ENCODE results near the gene AADACL4. TPM values are rescaled to one million over a fixed set of nuclear protein-coding genes. Genes with fewer than 3 reads are reported as not detected.

The AADACL4 gene
- total and polyA plus RNA-seq, 9 of the 15 experiments (the other 6 are each of a cell fraction or from before 2014, with no cell fraction given) = not detected

GRCh38 chr1:12658531-12659453, 14.9 kb downstream of the AADACL4 start:
- ATAC-seq (peak; percentile 74), FAIRE-seq (peak; percentile 94), DNase-seq (ENCODE audit: extremely low read depth in 1 of 4, low spot score in 3 of 4) (peak; percentile 94 to 98 (median 96))
- Histone ChIP-seq H3K9ac (ENCODE audit: insufficient read depth in 1 of 2, low read depth in 2 of 2, low read length in 2 of 2) (no peak overlapping the region), H3K27me3 (ENCODE audit: control insufficient read depth in 2 of 2, insufficient read depth in 2 of 2, low read length in 2 of 2) (no peaks in the 10 kb centered on the region), H2AFZ (ENCODE audit: low read depth, low read length) (peak overlapping the region; percentile 78), H3K4me2 (ENCODE audit: insufficient read depth, low read length) (peak overlapping the region; percentile 64), H3K79me2 (ENCODE audit: control insufficient read depth, insufficient read depth, low read length) (peaks cover 40% of the 10 kb centered on the region), H3K4me1 (replicated peaks in 1 of 2; ENCODE audit: control insufficient read depth in 2 of 2, insufficient read depth in 2 of 2, low read length in 2 of 2) (peaks cover 10 to 18% of the 10 kb centered on the region in 2 experiments), H3K4me3 (no peak overlapping the region), H3K27ac (ENCODE audit: extremely low read depth, low read depth, low read length) (no peak overlapping the region), H3K9me3 (replicated peaks; ENCODE audit: control insufficient read depth, insufficient read depth, low read depth, low read length) (peaks cover 3% of the 10 kb centered on the region; the same call in 1 of the 2 replicates), H3K9me1 (ENCODE audit: control insufficient read depth, insufficient read depth, low read length) (no peaks in the 10 kb centered on the region), H3K36me3 (ENCODE audit: control insufficient read depth, insufficient read depth, low read length) (peaks cover 14% of the 10 kb centered on the region; the same call in 1 of the 3 replicates), H4K20me1 (replicated peaks; ENCODE audit: control insufficient read depth, insufficient read depth, low read length) (no peaks in the 10 kb centered on the region)
- intact Hi-C loops (cut with micrococcal nuclease) = loop anchor here (1.0 to 5.0 kb wide), 3 partner anchors 344 to 531 kb away; no protein-coding TSS in a partner anchor
- ChIA-PET CTCF (ENCODE audit: low intra/inter-chr PET ratio) (interaction anchor here (0.6 to 6.0 kb wide), 6 partner anchors 253 to 387 kb away, joined by 3 to 38 read pairs (median 6); no protein-coding TSS in a partner anchor), POLR2A (interaction anchor here (0.7 to 1.9 kb wide), 6 partner anchors 9 to 786 kb away, joined by 3 to 5 read pairs (median 4); no protein-coding TSS in a partner anchor)
- no TSS peak for BruUV-seq (replicated peaks)
- in situ Hi-C loops (cut with MboI) = loop anchor here (10.0 kb wide), 1 partner anchor 534 kb away; no protein-coding TSS in a partner anchor
- 33% methylated on average over 23 of the region's 23 CpGs for WGBS (ENCODE audit: insufficient coverage, low coverage, missing lambda C conversion rate)
- TF ChIP-seq RBM34 (IDR thresholded peaks at IDR 0.05; ENCODE audit: borderline replicate concordance, insufficient read depth, low read length) (no peak), SFPQ (IDR thresholded peaks at IDR 0.05; ENCODE audit: low read depth, low read length) (no peak), CTCF (IDR thresholded peaks at IDR 0.05 in 2 of 3, conservative IDR thresholded peaks at IDR 0.05 in 1 of 3; ENCODE audit: insufficient read depth in 2 of 3, low read depth in 1 of 3, low read length in 3 of 3) (peak; percentile 90 to 98 (median 98)), NONO (IDR thresholded peaks at IDR 0.05; ENCODE audit: low read depth in 2 of 2, low read length in 1 of 2) (0 out of 4 replicates have a peak, but pooled peaks of 1 of the 2 experiments have one; percentile 14), CCNT2 (IDR thresholded peaks at IDR 0.05; ENCODE audit: borderline replicate concordance, extremely low read depth, insufficient read length, low read depth, low read length) (no peak), ETV1 (tag; conservative IDR thresholded peaks at IDR 0.05; ENCODE audit: low read depth) (no peak), CSDE1 (IDR thresholded peaks at IDR 0.05) (peak in 1 of 2 experiments; percentile 95; a peak in 2 of 4 replicates), FOXO4 (CRISPR knock-in tag; IDR thresholded peaks at IDR 0.05) (no peak), HNRNPL (IDR thresholded peaks at IDR 0.05; ENCODE audit: low read depth, low read length) (no peak), ATF2 (CRISPR knock-in tag; IDR thresholded peaks at IDR 0.05) (no peak), KAT7 (CRISPR knock-in tag; IDR thresholded peaks at IDR 0.05; ENCODE audit: borderline replicate concordance) (0 out of 2 replicates have a peak, but pooled peaks have one; percentile 54)

Data from K562 (cell line).